Stimulated activated CD8-positive, alpha-beta memory T cell treated with anti-CD3 and anti-CD28 coated beads, Interleukin-4, amount 100 ng/mL, for 48 hours (primary cell): ENCODE results near the gene ASTE1.
"Not testable (repeated sequence)": the region's sequence is repeated elsewhere in the genome, so short reads cannot be mapped to it uniquely, and the experiment has no call there.

Experiments
- DNase-seq: peaks from one replicate; pipeline ENCODE4 v3.0.0-alpha.2; 2020

ASTE1 gene

DNA sequence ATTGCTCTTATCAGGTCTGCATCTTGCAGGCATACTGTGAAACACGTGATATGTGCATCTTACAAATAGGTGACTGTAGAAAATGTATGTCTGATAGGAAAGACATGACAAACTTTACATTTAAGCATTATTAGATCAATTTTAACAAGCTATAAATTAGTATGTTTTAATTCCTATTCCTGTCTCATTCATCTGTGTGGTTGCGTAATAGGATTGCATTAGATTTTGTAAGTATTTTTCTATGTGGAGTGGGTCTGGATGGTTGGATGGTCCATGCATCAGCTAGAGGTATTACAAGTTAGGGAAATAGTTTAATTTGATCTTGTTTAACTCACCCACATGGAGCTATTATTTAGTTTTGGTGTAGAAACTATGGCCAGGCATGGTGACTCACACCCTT is 18.8 kb downstream of the ASTE1 start:
- no peak for DNase-seq

- no peak for DNase-seq
Observed at GRCh38 chr3:131007256-131007655, 19.4 kb downstream of the ASTE1 start.

- no peak for DNase-seq
Observed at GRCh38 chr3:131004603-131005002, 22.0 kb downstream of the ASTE1 start.

GRCh38 chr3:131001071-131001470 is 25.6 kb downstream of the ASTE1 start:
- no peak for DNase-seq

DNA sequence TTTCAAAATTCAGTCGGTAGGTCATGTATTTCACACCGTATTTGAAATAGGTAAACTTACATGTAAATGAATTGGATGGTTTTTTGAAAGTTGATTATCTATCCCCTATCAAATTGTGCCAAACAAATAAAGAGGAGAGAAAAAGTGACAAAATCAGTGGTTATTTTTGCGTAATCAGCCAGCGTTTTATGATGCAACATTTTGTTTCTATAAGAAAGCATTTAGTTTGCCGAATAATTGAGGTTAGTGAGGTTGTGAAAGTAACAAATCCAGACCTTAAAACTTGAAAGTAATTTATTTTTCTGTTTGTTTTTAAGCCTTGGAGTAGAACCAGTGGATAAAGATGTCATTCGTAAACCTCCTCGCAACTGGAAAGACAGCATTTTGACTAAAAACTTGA is 29.3 kb downstream of the ASTE1 start:
- DNase-seq, result no peak

DNA sequence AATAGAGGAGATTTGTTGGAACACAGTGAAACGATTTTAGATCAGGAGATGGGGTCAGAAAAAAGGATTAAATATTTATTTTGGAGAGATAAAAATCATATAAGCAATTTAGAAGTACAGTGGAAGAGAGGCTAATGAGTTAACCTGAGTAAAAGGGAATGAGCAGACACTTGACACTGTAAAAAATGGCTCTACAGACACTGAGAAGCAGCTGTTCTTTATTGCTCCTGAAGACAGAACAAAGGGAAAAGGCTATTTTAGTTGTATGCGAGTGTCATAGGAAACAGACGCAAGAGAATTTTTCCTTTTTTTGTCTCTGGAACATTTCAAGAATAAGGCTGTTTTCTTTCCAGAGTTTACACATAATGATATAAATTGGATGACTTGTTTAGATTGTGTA is 34.3 kb downstream of the ASTE1 start:
- DNase-seq, result no peak

DNA sequence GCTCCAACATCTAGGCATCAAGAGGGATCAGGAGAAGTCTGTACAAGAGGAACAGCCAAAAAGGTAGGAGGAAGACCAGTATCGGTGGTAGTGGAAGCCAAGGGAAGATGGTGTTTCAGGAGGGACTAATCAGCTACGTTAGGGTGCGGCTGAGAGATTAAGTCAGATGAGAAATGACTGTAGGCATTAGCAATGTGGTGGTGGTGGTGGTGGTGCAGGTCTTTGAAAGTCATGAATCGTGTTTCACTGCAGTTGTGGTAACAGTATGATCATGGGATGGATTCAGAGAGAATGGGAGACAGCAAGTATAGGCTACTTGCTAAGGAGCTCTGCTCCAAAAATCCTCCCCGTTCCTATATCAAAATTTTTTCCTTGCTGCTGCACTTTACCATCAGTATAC is 35.5 kb downstream of the ASTE1 start:
- DNase-seq, result no peak

DNA sequence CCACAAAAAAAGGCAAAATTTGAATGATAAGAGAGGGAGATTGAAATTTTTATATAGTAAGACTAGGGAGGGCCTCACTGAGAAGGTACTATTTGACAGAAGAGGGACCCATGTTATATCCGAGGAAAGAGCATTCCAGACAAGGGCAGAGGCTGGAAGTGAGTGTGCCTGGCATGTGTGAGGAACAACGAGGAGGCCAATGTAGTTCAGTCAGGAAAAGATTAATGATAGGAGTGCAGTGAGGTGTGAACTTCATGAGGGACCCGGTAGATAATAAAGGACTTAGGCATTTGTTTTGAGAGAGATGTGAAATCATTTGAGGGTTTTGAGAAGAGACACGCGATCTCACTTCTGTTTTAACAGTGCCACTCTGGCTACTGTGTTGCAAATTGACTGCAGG is 36.3 kb downstream of the ASTE1 start:
- no peak for DNase-seq

DNA sequence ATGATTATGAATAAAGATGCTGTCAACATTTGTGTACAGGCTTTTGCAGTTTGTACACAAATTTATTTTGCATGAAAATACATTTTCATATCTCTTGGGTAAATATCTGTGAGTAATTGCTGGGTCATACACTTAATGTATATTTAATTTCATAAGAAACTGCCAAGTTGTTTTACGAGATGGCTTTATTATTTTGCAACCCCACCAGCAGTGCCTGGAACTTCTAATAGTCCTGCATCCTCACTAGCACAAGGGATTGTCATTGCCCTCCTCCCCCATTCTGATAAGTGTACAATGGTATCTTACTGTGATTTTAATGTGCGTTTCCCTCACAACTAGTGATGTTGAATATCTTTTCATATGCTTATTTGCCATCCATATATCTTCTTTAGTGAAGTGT is 45.2 kb downstream of the ASTE1 start:
- DNase-seq, result no peak

- no peak for DNase-seq
Observed at GRCh38 chr3:130979117-130979516, 47.5 kb downstream of the ASTE1 start.

GRCh38 chr3:130976706-130977105 is 49.9 kb downstream of the ASTE1 start:
- DNase-seq, result no peak

DNA sequence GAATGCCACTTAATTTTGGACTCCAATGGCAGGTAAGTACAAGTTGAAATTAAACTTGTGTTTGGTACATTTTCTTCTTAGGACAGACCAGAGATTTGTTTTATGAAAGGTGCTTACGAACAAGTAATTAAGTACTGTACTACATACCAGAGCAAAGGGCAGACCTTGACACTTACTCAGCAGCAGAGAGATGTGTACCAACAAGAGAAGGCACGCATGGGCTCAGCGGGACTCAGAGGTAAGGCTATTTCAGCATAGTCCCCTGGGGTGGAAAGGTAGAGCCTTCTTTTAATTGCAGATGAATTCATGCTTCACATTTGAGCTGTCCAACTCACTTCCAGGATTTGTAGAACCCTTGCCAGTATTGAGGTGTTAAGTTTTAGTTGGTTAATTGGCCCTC is 51.4 kb downstream of the ASTE1 start:
- no peak for DNase-seq

DNA sequence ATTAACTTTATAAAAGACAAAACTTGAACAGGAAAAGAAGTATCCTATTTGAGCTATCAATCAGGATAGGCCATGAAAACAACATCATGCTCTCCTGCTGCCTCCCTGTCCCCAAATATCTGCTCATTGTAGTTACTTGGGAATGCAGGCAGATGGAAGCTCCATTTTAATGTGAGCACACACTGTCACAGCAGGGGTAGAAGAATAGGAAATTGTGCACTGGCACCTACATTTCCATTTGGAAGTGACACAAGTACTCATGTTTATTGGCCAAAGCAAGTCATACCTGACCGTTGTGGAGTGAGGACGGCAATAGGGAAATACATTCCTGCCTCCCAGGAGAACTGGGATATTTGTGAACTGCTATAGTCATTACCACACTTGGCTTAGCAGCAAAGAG is 52.4 kb downstream of the ASTE1 start:
- no peak for DNase-seq

- DNase-seq, result no peak
Observed at GRCh38 chr3:130973406-130973805, 53.2 kb downstream of the ASTE1 start.

GRCh38 chr3:130972592-130972991 is 54.0 kb downstream of the ASTE1 start:
- DNase-seq, result not testable (repeated sequence)

DNA sequence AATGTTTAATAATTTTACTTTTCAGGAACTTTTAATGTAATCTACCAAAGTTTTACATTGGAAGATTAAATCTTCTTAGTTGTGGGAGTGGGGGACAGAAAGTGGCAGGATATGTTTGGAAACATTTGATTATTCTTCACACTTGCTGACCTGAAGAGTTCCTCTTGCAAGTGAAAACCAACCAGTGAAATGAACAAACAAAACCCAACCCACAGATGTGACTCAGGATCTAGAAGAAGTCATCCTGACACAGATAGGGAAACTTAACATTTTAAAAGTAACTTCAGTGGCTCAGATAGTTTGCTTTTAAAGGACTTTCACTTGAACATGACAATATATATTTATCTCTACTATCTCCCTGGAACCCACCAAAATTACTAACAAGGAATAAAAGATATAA is 55.4 kb downstream of the ASTE1 start:
- no peak for DNase-seq

- DNase-seq, result no peak
Observed at GRCh38 chr3:130969621-130970020, 57.0 kb downstream of the ASTE1 start.

DNA sequence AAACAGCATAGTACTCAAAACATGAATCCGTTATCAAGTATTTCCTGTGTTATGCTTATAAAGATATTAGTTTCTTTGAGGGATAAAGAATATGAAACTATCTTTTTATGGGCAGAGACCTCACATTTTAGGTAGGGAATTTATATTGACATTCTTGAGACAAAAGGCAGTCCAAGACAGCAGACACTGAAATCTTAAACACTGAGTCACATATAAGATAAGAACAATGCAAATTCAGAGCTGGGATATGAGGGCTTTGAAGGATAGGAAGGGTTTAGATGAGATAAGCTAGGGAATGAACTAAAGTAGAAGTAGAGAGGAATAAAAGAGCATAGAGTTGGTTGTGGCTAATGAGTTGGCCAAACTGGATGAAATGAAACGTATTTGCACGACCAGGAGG is 58.4 kb downstream of the ASTE1 start:
- DNase-seq, result no peak

- DNase-seq, result no peak
Observed at GRCh38 chr3:130967281-130967680, 59.3 kb downstream of the ASTE1 start.

GRCh38 chr3:130963878-130964277 is 62.7 kb downstream of the ASTE1 start:
- no peak for DNase-seq
